ENCODE results near the gene DDIT3.

Gene DDIT3

DNA sequence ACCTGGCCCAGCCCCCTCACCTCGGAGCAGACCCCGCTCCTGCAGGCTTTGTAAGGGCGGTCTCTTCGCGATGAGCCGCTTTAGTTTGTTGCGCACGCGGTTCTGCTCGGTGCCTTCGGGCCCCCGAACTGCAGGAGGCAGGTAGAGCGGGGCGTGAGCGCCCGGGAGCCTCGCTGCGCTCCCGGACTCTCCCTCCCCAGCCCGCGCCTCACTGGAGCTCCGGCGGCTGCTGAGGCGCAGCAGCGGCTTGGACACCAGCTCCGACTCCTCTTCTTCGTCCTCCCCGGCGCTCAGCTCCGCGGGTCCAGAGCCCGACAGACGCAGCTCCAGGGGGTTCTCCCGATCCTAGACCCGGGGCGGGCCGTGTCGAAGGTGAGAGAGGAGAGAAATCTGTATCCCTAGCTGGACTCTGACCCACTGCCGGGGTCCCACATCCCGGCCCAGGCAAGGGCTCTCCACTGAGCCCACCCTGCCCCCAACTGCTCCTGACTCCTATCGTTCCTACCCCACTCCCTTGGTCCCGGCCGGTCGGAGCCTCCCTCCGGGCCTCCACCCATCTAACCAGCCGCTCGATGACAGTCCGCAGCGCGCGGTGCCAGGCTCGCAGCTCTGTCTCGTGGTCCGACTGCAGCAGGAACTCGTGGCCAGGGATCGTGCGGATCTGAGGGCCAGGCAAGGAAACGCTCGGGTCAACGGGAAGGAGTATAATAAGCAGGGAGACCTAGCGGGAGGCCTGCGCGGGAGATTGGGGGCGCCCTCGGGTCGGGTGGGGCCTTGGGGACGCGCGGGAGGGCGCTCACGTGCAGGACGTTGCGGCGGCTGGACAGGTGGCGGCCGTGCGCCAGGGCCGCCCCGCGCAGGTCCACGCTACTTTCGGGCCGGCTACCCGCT, 44.8 kb downstream of the DDIT3 start:
- Histone ChIP-seq H3K79me2 (ENCODE audit: control insufficient read depth, low read length) (peaks cover 24% of the 10 kb centered on the region), H3K4me3 (ENCODE audit: low read length) (peak overlapping the region; percentile 90; the same call in 1 of the 2 replicates), H3K4me2 (ENCODE audit: low read length) (peak overlapping the region; percentile 98; the same call in 1 of the 2 replicates), H4K20me1 (ENCODE audit: control insufficient read depth, insufficient read depth, low read depth, low read length) (no peaks in the 10 kb centered on the region), H3K9me3 (ENCODE audit: control insufficient read depth, insufficient read depth, low read length) (no peaks in the 10 kb centered on the region), H3K4me1 (ENCODE audit: control insufficient read depth, low read length) (peaks cover 47% of the 10 kb centered on the region), H3K9me2 (replicated peaks; ENCODE audit: control insufficient read depth, low read length) (no peaks in the 10 kb centered on the region), H3K27ac (ENCODE audit: low read depth, low read length) (no peak overlapping the region), H3K27me3 (ENCODE audit: control insufficient read depth, low read length) (no peaks in the 10 kb centered on the region), H3K36me3 (ENCODE audit: control insufficient read depth, low read length) (peaks cover 51% of the 10 kb centered on the region), H3F3A (ENCODE audit: control insufficient read depth, insufficient read depth) (peaks cover 13% of the 10 kb centered on the region)
- TF ChIP-seq EZH2phosphoT487 (IDR thresholded peaks at IDR 0.05; ENCODE audit: borderline replicate concordance, low read length): no peak
- TF ChIP-seq CTCF (IDR thresholded peaks at IDR 0.05; ENCODE audit: low read depth, low read length, poor library complexity, severe bottlenecking): no peak

- no peaks in the 10 kb centered on the region for H4K20me1 ChIP-seq (ENCODE audit: control insufficient read depth, insufficient read depth, low read depth, low read length)
- H3K79me2 ChIP-seq (ENCODE audit: control insufficient read depth, low read length): peaks cover 24% of the 10 kb centered on the region
- H3K36me3 ChIP-seq (ENCODE audit: control insufficient read depth, low read length): peaks cover 53% of the 10 kb centered on the region
- H3K27me3 ChIP-seq (ENCODE audit: control insufficient read depth, low read length): no peaks in the 10 kb centered on the region
- peaks cover 10% of the 10 kb centered on the region for H3F3A ChIP-seq (ENCODE audit: control insufficient read depth, insufficient read depth)
- H3K27ac ChIP-seq (ENCODE audit: low read depth, low read length): no peak overlapping the region
- H3K9me3 ChIP-seq (ENCODE audit: control insufficient read depth, insufficient read depth, low read length): no peaks in the 10 kb centered on the region
- no peak overlapping the region for H3K4me2 ChIP-seq (ENCODE audit: low read length)
- peaks cover 40% of the 10 kb centered on the region for H3K4me1 ChIP-seq (ENCODE audit: control insufficient read depth, low read length)
- H3K9me2 ChIP-seq (replicated peaks; ENCODE audit: control insufficient read depth, low read length): no peaks in the 10 kb centered on the region
- no peak for TF ChIP-seq EZH2phosphoT487 (IDR thresholded peaks at IDR 0.05; ENCODE audit: borderline replicate concordance, low read length)
- TF ChIP-seq CTCF (IDR thresholded peaks at IDR 0.05; ENCODE audit: low read depth, low read length, poor library complexity, severe bottlenecking): no peak
- no peak overlapping the region for H3K4me3 ChIP-seq (ENCODE audit: low read length)
These were observed 45.5 kb downstream of the DDIT3 start for GRCh38 chr12:57474862-57475261.

- peaks cover 36% of the 10 kb centered on the region for H3K4me1 ChIP-seq (ENCODE audit: control insufficient read depth, low read length)
These were observed 45.9 kb downstream of the DDIT3 start for GRCh38 chr12:57474430-57474829.

More at GRCh38 chr12:57474430-57474829, 45.9 kb downstream of the DDIT3 start:
- peaks cover 54% of the 10 kb centered on the region for H3K36me3 ChIP-seq (ENCODE audit: control insufficient read depth, low read length)
- no peak overlapping the region for H3K4me3 ChIP-seq (ENCODE audit: low read length)
- H3K9me3 ChIP-seq (ENCODE audit: control insufficient read depth, insufficient read depth, low read length): no peaks in the 10 kb centered on the region
- H3K4me2 ChIP-seq (ENCODE audit: low read length): no peak overlapping the region
- H3K9me2 ChIP-seq (replicated peaks; ENCODE audit: control insufficient read depth, low read length): no peaks in the 10 kb centered on the region
- TF ChIP-seq CTCF (IDR thresholded peaks at IDR 0.05; ENCODE audit: low read depth, low read length, poor library complexity, severe bottlenecking) (no peak), EZH2phosphoT487 (IDR thresholded peaks at IDR 0.05; ENCODE audit: borderline replicate concordance, low read length) (no peak)
- peaks cover 24% of the 10 kb centered on the region for H3K79me2 ChIP-seq (ENCODE audit: control insufficient read depth, low read length)
- H4K20me1 ChIP-seq (ENCODE audit: control insufficient read depth, insufficient read depth, low read depth, low read length): no peaks in the 10 kb centered on the region
- H3K27me3 ChIP-seq (ENCODE audit: control insufficient read depth, low read length): no peaks in the 10 kb centered on the region
- H3F3A ChIP-seq (ENCODE audit: control insufficient read depth, insufficient read depth): peaks cover 6% of the 10 kb centered on the region
- no peak overlapping the region for H3K27ac ChIP-seq (ENCODE audit: low read depth, low read length)

Data from DOHH2 (cell line).